ENCODE measurements around the gene EML1. TPM values are rescaled to one million over a fixed set of nuclear protein-coding genes. Genes with fewer than 3 reads are reported as not detected.

Gene EML1
- total RNA-seq, 1 donor from 2014 or later, result 34.5 TPM

- DNase-seq (no peak), ATAC-seq (no peak)
- intact Hi-C loops (cut with DNase I), result no loop called here
- H3K9me3 ChIP-seq, result no peaks in the 10 kb centered on the region
- H3K4me3 ChIP-seq, result no peak overlapping the region
- H3K36me3 ChIP-seq, result no peaks in the 10 kb centered on the region
- no peak for TF ChIP-seq CTCF (IDR thresholded peaks at IDR 0.05)
- no peaks in the 10 kb centered on the region for H3K27me3 ChIP-seq (ENCODE audit: low read depth)
- peaks cover 32% of the 10 kb centered on the region for H3K4me1 ChIP-seq
- no peak overlapping the region for H3K27ac ChIP-seq
These were observed 47.1 kb downstream of the EML1 start for GRCh38 chr14:99840265-99840664.

DNA sequence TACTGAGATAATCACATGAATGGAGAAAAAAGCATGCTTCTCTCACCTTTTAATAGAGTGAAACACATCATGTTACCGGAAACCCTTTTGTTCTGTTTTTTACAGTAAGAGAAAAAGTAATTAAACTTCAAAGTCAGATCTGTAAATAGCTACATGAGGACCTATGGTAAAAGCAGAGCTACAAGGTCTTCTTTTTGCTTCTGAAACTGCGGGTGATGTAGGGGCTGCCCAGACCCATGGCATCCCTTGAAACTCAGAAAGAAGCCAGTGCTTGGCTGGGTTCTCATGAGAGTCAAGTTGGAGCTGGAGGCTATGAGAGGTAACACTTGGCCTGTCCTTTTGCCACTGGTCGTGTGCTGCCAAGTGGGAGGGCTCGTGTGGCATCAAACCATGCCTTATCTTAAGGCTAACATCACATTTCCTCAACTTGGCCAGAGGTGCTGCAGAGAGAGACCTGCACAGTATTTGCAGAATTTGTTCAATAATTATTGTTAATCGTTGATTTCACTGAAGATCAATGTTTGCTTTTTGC lies 47.6 kb downstream of the EML1 start:
- Histone ChIP-seq H3K27me3 (ENCODE audit: low read depth) (no peaks in the 10 kb centered on the region), H3K27ac (no peak overlapping the region), H3K4me1 (peaks cover 32% of the 10 kb centered on the region), H3K4me3 (no peak overlapping the region), H3K36me3 (no peaks in the 10 kb centered on the region), H3K9me3 (no peaks in the 10 kb centered on the region)
- DNase-seq, result no peak
- no peak for ATAC-seq
- intact Hi-C loops (cut with DNase I), result no loop called here
- no peak for TF ChIP-seq CTCF (IDR thresholded peaks at IDR 0.05)

DNA sequence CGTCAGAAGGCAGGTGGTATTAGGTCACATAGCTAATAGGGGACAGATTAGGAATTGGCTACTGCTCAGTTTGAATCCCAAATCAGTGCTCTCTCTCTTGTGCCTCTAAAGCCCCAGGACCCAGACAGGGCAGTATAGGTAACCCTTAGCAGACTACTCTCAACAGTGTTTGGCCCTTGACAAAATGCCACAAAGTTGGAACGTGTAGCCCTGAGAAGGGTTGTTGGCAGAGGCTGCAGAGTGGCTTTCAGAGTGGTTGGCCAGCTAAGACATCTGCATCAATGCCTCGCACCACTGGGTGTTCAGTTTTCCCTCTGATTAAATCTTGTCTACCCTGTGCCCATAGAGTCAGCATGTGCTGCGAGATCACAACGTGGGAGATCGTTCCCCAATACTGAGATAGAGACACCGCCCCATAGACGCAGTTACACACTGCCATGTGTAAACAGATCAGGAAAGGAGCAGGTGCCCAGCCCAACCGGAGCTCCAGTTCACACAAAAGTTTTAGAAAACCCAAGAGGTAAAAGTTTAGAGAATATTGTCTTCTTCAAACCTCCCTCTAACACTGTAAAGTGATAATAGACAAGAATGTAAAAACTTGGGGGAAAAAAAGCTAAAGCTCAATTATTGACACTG lies 48.3 kb downstream of the EML1 start:
- Histone ChIP-seq H3K4me3 (no peak overlapping the region), H3K4me1 (peaks cover 32% of the 10 kb centered on the region), H3K9me3 (peaks cover 4% of the 10 kb centered on the region), H3K27me3 (ENCODE audit: low read depth) (no peaks in the 10 kb centered on the region), H3K36me3 (no peaks in the 10 kb centered on the region), H3K27ac (no peak overlapping the region)
- intact Hi-C loops (cut with DNase I), result no loop called here
- ATAC-seq (peak; percentile 55 to 58), DNase-seq (no peak)
- TF ChIP-seq CTCF (IDR thresholded peaks at IDR 0.05), result no peak

- no peaks in the 10 kb centered on the region for H3K27me3 ChIP-seq (ENCODE audit: low read depth)
- no peak for TF ChIP-seq CTCF (IDR thresholded peaks at IDR 0.05)
These were observed 48.9 kb downstream of the EML1 start for GRCh38 chr14:99842141-99842540.

DNA sequence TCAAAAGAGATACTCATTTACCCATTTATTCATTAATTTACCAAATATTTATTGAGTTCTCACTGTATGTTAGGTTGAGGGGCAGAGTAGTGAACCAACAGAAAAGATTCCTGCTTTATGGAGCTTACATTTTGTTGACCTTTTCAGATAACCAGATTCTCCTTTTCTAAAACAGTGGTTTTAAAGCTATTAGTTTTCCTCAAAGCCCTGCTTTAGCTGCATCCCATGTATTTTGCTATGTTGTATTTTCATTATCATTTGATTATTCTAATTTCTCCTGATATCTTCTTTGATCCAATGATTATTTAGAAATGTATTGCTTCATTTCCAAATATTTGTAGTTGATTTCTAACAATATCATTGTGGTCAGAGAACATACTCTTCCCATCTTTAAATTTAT lies 53.6 kb downstream of the EML1 start:
- H3K27me3 ChIP-seq (ENCODE audit: low read depth), result no peaks in the 10 kb centered on the region
- H3K27ac ChIP-seq, result no peak overlapping the region
- intact Hi-C loops (cut with DNase I), result no loop called here
- peaks cover 4% of the 10 kb centered on the region for H3K36me3 ChIP-seq
- ATAC-seq (no peak), DNase-seq (no peak)
- H3K4me1 ChIP-seq, result peaks cover 1% of the 10 kb centered on the region
- TF ChIP-seq CTCF (IDR thresholded peaks at IDR 0.05), result no peak
- H3K4me3 ChIP-seq, result no peak overlapping the region
- peaks cover 14% of the 10 kb centered on the region for H3K9me3 ChIP-seq

More at GRCh38 chr14:99842141-99842540, 48.9 kb downstream of the EML1 start:
- DNase-seq (no peak), ATAC-seq (no peak)
- H3K4me3 ChIP-seq, result no peak overlapping the region
- H3K36me3 ChIP-seq, result no peaks in the 10 kb centered on the region
- peaks cover 27% of the 10 kb centered on the region for H3K4me1 ChIP-seq
- peaks cover 10% of the 10 kb centered on the region for H3K9me3 ChIP-seq
- no peak overlapping the region for H3K27ac ChIP-seq
- intact Hi-C loops (cut with DNase I), result no loop called here
